Left forelimb (tissue), 1 donor: Measurements from ENCODE around the gene MLPH.

ENCODE experiments used
- DNase-seq: peaks from one replicate; pipeline ENCODE4 v3.0.0-alpha.2; 2018; ENCODE audit warnings: low spot score

MLPH gene

DNA sequence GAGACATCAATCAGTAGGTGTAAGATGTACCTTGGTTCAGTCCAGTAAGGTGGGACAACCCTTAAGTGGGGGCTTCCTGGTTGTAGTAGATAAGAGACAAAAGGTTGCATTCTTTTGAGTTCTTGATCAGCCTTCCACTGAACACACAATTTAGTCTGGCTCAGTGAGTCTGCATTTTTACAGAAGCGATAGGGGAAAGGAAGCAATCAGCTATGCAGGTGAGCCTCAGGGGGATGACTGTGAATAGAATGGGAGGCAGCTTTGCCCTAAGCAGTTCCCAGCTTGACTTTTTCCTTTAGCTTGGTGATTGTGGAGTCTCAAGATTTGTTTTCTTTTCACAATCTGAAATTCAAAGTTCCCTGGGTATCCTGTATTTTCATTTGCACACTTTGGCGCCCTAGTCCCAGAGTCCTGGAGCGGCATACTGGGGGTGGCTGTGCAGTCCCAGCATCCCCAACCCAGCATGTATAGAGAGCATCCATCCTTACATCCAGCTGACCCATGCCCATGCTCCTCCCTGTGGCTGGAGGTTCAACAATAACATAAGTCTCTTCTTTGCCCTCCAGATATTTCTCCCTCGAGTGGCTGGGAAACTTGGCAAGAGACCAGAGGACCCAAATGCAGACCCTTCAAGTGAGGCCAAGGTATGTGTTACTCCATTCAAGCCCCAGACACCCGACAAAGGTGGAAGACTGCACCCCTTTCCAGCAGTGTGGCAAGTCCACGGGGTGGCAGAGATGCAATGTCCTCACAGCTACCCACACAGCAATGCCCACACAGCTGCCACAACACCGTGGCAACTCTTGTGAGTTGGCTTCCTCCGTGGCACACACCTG lies 59.2 kb downstream of the MLPH start:
- DNase-seq: no peak

DNA sequence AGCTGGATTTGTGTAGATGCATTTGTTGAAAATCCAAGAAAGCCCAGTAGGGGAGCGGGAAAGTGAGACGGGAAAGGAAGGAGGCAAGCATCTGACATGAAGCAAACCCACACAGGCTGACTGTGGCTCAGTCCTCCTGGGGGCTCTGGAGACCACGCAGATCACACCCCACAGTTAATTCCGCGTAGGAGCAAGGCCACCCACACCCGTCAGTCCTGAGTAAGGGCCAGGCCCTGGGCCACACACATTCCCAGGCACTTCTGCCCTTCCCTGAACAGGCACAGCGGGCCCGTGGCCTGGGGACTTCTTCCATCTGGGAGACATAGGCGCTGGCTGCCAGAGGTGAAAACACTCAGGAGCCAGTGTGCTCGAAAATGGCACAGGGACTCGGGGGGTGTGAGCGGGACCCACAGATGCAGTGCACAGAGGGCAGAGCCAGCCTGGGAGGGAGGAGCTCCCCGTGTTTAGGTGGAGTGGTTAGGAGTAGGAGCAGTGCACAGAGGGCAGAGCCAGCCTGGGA lies 59.9 kb downstream of the MLPH start:
- no peak for DNase-seq

DNA sequence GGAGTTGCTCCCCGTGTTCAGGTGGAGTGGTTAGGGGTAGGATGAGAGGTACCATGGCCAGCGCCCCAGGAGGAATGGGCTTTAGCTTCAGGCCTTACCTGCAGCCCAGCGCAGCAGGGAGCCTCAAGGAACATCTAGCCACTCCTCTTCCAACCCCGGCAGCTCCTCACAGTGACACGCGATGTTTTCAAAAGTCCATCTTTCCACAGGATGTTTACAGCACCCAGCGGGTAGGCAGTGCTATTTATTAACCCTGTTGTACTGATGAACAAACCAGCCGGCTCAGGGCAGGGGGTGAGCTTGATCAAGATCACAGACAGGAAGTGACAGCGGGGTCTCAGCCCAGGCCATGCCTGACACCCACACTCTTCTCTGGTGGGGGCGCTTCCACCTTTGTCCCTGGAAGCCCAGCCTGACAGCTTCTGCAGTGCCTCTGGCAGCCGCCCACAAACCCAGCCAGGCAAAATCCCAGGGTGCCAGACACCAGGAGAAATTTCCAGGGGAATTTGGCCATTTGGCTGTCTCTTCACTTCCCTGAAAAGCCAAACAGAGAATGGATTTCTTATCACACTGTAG lies 60.9 kb downstream of the MLPH start:
- no peak for DNase-seq

DNA sequence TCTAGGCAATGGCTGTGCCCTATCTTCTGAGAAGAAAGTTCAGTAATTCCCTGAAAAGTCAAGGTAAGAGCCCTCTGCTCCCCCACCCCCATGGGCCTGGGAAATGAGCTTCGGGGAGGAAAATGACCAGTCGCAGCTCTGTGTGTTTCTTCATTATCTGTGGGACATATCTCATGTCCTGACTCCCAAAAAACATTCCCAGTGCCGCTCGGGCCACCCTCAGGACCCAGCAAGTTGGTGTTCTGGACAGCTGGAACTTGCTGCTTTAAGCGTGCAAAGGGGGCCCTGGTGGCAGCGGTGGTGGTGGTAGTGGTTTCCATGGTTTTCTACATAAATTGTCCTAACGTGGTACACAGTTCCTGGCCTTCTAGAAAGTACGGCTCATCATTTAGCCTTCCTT lies 62.2 kb downstream of the MLPH start:
- DNase-seq: no peak

DNA sequence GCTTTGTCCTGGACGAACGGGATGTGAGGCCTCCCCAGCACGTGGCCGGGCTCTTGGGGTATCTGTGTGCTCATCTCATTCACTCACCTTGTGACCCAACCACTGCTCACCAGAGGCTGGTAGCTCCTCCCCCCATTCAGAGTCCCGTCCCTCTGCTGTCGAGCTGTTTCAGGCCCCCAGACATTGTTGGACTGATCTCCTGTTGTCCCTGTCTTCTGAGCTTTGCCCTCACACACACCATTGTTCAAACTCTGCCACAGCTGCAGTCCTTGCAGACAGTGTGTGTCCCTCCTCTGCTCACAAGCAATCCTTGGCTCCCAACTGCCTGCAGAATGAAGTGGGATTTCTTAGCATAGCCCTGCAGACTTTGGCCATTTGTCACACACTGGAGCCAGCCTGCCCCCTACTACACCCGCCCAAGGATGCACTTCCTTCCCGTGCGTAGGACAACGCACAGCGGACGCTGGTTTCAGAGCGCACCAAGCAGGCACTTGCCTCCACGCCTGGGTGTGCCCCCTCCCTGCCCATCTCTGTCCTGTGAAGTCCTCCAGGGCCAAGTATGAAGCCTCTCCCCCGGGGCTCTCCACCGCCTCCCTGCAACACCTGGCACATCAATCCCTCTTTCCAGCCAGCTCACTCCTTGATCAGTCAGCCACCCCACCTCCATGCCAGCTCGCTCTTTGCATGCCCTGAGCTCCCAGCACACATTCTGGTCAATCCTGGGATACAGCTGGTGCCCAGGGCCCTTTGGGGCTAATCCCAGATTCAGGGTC lies 62.8 kb downstream of the MLPH start:
- DNase-seq: no peak

DNA sequence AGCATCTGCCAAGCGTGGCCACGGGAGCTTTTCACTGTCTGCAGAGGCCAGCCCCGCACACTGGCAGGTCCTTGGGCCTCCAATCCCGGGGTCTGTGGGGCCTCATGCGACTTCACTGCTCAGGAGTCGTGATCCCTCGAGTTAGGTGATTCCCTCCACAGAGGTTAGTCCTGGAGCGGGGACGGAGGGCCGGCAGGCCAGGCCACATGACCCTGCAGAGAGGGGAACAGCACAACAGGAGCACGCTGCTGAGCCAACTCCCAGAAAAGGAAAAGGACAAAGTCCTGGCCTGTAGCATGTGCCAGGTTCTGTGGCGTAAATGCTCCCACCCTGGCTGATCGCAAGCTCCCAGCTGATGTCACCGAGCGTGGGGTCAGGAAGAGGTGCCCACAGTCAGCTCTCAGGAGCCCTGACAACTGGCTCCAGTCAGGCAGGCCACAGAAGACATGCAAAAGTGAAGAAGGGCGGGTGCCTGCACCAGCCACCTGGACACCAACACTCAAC lies 64.1 kb downstream of the MLPH start:
- no peak for DNase-seq

DNA sequence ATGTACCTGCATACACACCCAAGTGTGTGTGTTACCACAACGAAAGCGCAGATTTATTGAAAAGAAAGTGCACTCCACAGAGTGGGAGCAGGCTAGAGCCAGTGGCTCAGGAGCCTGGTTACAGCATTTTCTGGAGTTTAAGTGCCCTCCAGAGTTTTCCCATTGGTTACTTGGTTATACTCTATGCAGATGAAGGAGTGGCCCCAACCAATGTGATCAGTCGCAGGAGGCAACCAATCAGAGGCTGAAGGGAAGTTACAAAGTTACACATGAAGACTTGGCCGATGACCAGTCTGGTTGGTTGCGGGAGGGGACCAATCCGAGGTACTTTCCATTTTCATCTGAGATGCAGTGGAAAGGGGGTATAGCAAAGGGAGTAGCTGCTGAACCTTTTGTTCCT lies 65.9 kb downstream of the MLPH start:
- no peak for DNase-seq

DNA sequence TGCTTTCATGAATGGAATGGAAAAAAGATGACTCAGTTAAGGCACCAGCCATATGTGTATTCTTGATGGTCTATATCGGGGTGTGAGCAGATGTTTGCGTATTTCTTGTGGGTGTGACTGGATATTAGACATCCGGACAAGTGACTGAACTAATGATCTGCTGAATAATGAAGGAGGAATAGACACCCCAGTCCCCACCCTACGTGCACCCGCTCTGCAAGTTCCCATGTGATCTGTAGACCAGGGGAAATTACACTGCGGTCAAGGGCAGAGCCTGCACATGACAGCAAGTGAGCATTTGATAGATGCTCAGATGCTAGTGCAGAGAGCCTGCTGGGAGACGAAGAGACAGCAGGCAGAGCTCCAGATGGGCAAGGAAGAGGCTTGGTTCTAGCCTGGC lies 66.9 kb downstream of the MLPH start:
- no peak for DNase-seq

DNA sequence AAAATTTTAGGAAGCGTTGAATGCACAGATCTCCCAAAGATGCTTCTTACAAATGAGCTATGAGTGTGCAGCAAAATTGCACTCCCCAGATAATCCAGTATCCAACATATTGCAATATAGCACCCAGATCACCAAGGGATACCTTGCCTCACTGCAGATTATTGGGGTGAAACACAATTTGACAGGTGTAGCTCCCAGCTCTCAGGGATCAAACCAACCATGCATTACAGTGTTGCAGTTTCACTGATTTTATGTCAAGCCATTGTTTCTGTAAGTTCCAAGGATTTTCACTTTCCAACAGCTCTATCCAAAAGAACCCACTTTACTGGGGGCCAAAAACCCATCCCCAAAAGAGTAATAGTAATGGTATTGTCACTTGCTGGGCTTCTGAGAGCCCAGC lies 68.5 kb downstream of the MLPH start:
- DNase-seq: no peak

DNA sequence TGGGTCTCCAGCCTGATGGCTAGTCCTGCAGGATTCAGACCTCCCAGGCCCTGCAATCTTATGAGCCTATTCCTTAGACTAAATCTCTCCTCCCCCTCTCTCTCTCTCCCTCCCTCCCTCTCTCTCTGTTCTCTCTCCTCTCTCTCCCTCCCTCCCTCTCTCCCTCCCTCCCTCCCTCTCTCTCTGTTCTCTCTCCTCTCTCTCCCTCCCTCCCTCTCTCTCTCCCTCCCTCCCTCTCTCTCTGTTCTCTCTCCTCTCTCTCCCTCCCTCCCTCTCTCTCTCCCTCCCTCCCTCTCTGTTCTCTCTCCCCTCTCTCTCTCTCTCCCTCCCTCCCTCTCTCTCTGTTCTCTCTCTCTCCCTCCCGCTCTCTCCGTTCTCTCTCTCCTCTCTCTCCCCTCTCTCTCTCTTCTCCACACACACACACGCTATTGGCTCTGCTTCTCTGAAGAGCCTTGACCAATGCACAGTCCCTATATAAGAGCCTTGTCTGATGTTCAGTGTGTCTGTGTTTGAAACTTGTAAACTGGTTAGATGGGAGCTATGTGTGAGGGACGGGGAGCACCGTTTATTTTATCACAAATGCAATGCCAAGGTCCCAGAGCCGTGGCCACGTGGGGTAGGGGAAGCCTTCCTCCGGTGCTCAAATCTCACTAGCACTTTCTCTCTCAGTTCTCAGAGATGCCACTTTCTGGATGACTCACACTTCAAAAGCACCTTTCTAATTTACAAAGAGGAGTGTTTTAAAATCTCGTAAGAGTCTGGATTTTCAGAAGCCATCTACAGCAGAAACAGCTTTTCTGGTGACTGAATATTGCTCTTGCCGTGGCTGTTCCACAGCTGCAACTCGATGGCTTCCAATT lies 70.0 kb downstream of the MLPH start:
- DNase-seq: no peak

DNA sequence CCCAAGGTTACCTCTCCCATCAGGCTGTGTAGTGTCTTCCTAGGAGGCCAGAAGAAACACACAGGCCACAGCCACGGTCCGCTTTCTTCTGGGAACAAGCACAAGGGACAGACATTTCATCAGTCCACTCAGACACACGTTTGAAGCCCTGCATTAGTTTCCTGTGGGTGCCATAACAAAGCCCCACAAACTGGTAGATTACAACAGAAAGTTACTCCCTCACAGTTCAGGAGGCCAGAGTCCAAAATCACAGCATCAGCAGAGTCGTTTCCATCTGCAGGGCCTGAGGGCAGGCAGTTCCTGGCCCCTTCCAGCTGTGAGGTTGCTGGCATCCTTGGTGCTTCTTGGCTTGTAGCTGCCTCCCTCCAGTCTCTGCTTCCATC lies 70.6 kb downstream of the MLPH start:
- no peak for DNase-seq

DNA sequence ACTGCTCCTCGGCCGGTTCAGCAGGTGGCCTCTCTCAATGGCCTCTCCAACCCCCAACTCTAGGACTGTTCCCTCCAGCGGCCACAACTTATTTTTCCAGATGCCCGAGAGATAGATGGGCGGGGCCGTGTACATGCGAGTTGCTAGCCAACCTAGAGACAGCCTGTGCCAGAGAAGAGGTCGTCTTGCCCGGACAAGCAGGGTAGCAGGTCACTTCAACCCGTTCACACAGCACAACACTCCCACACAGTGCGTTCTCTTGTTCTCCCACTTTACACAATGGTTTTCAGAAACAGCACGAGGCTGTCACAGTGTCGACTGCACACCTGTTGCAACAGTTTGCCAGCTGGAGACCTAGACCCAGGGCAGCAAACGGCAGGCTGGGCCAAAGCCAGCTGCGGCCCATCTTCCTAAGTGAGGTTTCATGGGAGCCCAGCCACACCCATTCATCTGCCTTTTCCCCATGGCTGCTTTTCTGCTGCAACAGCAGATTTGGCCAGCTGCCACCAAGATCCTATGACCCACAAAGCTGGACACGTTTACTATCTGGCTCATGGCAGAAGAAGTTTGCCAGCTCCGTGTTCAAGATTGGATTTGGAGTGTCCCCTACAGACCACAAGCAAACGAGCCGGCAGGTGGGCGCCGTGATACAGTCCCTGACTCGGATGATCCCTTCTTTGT lies 72.0 kb downstream of the MLPH start:
- no peak for DNase-seq

DNA sequence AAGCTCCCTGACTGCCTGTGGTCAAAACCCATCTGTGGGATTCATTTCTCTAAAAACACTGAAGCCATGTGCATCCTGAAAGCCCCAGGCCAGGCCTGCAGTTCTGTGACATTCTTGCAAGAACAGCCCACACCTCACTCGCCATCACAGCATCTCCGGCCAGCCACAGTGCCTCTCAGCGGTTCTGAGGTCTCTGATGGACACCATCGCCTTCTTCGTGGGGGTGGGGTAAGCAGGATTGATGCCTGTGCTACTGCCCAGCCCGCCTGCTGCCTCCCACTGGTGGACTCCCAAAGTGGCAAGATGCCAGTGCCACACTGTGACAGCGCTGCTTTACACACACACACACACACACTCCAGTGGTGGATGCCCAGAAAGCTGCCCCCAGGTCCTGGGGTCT lies 74.2 kb downstream of the MLPH start:
- DNase-seq: no peak

DNA sequence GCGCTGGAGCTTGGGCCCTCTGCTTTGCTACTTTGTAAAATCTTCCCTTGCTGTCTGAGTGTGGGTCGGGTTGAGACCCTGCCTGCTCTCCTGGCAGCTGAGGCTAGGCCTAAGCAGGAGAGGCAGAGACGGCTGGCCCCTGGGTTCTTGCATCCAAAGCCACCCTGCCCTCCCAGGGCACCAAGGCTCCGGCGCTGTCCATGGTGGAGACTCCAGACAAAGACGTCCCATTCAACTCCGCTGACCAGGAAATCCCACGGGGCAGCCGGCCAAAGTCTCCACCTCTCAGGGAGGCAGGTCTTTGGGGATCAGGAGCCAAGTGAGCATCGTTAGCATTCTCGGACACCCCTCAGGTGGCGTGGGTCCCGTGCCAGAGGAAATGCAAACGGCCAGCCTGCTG lies 76.8 kb downstream of the MLPH start:
- DNase-seq: no peak

DNA sequence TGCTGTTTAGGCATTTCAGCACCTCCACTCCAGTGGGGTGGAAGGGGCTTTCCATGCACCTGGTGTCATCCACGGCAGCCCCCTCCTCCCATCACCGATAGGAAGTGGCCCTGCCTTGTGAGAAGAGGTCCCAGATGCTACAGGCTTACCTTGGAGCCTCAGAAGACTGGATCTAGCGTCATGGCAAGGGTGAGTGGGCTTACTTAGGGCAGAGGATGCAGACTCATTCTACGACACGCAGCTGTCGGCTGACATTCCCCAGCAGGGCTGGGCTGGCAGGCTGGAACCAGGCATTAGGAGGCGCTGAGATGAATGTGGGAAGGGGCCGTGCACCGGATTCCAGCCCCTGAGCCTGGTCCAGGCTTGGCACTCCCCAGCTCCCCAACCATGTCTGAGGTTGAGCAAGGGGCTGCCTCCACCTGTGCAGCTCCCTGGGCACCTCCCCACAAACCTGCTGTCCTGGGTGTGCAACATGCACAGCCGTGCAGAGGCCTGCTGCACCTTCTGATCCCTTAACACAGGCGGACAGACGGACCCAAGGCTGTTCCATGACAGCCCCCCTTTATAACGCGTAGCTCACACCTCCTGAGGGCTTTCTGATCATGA lies 77.6 kb downstream of the MLPH start:
- no peak for DNase-seq

DNA sequence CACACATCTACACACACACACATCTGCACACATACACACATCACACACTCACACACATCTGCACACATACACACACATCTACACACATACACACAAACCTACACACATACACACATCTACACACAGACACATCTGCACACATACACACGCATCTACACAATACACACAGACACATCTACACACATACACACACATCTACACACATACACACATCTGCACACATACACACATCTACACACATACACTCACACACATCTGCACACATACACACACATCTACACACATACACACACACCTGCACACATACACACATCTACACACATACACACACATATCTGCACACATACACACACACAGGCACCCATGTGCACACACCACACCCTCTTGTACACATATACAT lies 78.9 kb downstream of the MLPH start:
- no peak for DNase-seq

DNA sequence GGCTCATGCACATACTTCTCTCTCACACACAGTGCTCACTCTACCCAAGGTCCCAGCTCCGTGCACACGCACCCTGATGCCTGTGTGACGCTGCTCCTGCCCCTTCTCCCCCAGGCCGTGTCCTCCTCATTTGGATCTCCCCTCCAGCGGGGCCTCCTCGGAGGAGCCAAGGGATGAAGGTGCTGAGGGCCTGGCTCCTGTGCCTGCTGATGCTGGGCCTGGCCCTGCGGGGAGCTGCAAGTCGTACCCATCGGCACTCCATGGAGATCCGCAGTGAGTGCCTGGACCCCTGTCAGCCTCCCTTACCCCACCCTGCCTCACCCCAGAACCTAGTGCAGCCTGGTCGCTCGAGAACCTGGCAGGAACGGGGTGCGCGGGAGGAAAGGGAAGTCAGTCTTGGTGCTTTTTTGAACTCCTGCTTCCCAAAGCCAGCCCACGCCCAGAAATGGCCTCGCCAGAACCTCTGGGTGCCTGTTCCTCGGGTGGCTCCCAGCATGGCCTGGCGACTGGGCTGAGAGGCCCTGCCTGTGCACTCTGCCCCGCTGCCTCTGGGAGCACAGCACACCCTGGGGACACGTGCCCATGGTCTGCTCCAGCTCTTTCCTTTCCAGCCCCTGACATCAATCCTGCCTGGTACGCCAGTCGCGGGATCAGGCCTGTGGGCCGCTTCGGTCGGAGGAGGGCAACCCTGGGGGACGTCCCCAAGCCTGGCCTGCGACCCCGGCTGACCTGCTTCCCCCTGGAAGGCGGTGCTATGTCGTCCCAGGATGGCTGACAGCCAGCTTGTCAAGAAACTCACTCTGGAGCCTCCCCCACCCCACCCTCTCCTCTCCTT lies 79.6 kb downstream of the MLPH start, which contains the start of gene PRLH:
Gene PRLH, plus strand, starts transcription at position 174 of the 835 bp plus-strand sequence. Its CDS starts 0 bp downstream, at position 174.
- no peak for DNase-seq

DNA sequence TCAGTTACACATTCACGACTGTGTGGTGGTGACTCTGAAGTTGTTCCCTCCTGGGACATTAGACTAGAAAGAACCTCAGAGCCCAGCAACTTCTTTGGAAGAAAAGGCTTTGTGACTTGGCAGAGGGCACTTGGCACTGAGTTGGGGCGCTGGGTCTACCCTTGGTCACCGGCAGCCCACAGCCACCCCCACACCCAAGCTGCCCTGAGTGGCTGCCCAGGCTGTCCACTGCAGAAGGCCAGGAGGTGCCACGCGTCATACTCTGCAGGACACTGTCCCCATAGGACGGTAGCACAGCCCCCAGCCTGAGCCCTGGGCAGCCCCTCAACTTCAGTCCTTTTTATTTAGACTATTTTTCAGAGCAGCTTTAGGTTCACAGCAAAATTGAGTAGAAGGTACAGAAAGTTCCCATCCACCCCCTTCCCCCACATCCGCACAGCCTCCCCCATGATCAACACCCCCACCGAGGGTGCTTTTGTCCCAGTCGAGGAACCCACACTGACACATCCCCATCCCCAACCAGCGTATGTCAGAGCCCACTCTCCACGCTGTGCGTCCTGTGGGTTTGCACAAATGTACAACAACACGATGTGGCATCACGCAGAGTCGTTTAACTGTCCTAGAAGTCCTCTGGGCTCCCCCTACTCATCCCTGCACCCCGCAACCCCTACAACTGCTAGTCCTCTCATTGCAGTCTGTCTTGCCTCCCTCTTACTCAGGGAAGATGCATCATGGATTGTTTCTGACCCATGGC lies 80.4 kb downstream of the MLPH start:
- no peak for DNase-seq

DNA sequence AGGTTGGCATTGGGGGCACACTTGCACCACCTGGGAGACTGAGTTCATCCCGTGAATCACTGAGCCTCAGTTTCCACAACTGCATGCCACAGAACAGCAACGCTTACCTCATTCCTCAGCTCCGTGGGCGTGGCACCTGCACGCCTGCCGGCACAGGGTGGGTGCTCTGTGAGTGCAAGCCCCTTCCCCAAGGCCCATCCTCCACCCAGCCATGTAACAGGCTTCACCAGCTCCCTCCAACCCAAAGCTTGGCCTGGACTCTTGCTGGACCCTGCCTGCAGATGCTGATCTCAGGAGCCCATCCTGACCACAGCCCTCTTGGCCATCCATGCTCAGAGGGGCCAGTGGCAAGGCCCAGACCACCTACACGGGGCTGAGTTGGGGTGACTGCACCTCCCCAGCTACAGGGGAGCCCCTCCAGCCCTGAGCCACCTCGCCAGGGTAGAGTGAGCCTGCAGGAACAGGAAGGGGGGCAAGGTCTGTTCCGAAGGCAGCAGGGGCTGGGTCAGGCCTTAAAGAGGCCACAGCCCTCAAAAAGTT lies 81.1 kb downstream of the MLPH start:
- DNase-seq: no peak
